ENCODE results near the gene CES3. TPM values are rescaled to one million over a fixed set of nuclear protein-coding genes. Genes with fewer than 3 reads are reported as not detected.

CES3 gene
- polyA plus RNA-seq, 1 donor from 2014 or later, result 1.8 TPM

DNA sequence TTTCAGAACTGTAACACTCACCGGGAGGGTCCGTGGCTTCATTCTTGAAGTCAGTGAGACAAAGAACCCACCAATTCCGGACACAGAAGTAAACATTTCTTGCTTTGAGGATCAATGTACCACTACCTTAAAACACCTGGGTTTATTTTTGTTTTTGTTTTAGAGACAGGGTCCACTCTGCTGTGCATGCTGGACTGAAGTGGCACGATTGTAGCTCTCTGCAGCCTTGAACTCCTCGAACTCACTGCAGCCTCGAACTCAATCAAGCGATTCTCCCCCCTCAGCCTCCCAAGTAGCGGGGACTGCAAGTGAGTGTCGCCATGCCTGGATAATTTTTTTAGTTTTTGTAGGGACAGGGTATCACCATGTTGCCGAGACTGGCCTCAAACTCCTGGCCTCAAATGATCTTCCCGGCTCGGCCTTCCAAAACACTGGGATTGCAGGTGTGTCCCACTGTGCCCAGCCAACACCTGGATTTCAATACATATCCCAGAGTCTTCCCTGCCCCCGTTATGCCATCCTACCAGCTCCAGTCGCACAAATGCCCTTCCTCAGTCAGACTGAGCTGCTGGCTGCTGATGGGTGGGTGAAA lies 14.3 kb downstream of the CES3 start:
- H4K20me1 ChIP-seq (ENCODE audit: insufficient read depth), result no peaks in the 10 kb centered on the region
- H3K27ac ChIP-seq (ENCODE audit: low read length), result no peak overlapping the region
- H3K9me3 ChIP-seq (ENCODE audit: low read length), result no peaks in the 10 kb centered on the region
- no peaks in the 10 kb centered on the region for H3F3A ChIP-seq (ENCODE audit: insufficient read depth, low read length, poor library complexity, severe bottlenecking)
- no peak overlapping the region for H3K4me2 ChIP-seq (ENCODE audit: low read length)
- H3K79me2 ChIP-seq (replicated peaks; ENCODE audit: insufficient read depth, low read length), result no peaks in the 10 kb centered on the region
- no peak overlapping the region for H3K9ac ChIP-seq (ENCODE audit: low read length)
- H3K9me2 ChIP-seq (ENCODE audit: insufficient read depth, low read length), result no peaks in the 10 kb centered on the region
- no peaks in the 10 kb centered on the region for H3K27me3 ChIP-seq (ENCODE audit: insufficient read depth, low read depth, low read length)
- no peak overlapping the region for H2AFZ ChIP-seq (ENCODE audit: low read depth, low read length)
- no peak overlapping the region for H3K4me3 ChIP-seq (ENCODE audit: low read length)
- H3K36me3 ChIP-seq (ENCODE audit: insufficient read depth, low read length), result no peaks in the 10 kb centered on the region
- TF ChIP-seq EP300 (conservative IDR thresholded peaks at IDR 0.05; ENCODE audit: poor library complexity, severe bottlenecking), result no peak
- TF ChIP-seq, protein P1, sequence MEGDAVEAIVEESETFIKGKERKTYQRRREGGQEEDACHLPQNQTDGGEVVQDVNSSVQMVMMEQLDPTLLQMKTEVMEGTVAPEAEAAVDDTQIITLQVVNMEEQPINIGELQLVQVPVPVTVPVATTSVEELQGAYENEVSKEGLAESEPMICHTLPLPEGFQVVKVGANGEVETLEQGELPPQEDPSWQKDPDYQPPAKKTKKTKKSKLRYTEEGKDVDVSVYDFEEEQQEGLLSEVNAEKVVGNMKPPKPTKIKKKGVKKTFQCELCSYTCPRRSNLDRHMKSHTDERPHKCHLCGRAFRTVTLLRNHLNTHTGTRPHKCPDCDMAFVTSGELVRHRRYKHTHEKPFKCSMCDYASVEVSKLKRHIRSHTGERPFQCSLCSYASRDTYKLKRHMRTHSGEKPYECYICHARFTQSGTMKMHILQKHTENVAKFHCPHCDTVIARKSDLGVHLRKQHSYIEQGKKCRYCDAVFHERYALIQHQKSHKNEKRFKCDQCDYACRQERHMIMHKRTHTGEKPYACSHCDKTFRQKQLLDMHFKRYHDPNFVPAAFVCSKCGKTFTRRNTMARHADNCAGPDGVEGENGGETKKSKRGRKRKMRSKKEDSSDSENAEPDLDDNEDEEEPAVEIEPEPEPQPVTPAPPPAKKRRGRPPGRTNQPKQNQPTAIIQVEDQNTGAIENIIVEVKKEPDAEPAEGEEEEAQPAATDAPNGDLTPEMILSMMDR (IDR thresholded peaks at IDR 0.05; ENCODE audit: poor library complexity, severe bottlenecking), result no peak
- TF ChIP-seq RAD21 (conservative IDR thresholded peaks at IDR 0.05), result no peak
- TF ChIP-seq, protein P2, sequence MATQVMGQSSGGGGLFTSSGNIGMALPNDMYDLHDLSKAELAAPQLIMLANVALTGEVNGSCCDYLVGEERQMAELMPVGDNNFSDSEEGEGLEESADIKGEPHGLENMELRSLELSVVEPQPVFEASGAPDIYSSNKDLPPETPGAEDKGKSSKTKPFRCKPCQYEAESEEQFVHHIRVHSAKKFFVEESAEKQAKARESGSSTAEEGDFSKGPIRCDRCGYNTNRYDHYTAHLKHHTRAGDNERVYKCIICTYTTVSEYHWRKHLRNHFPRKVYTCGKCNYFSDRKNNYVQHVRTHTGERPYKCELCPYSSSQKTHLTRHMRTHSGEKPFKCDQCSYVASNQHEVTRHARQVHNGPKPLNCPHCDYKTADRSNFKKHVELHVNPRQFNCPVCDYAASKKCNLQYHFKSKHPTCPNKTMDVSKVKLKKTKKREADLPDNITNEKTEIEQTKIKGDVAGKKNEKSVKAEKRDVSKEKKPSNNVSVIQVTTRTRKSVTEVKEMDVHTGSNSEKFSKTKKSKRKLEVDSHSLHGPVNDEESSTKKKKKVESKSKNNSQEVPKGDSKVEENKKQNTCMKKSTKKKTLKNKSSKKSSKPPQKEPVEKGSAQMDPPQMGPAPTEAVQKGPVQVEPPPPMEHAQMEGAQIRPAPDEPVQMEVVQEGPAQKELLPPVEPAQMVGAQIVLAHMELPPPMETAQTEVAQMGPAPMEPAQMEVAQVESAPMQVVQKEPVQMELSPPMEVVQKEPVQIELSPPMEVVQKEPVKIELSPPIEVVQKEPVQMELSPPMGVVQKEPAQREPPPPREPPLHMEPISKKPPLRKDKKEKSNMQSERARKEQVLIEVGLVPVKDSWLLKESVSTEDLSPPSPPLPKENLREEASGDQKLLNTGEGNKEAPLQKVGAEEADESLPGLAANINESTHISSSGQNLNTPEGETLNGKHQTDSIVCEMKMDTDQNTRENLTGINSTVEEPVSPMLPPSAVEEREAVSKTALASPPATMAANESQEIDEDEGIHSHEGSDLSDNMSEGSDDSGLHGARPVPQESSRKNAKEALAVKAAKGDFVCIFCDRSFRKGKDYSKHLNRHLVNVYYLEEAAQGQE (IDR thresholded peaks at IDR 0.05; ENCODE audit: borderline replicate concordance), result no peak
- no peak for TF ChIP-seq EZH2 (IDR thresholded peaks at IDR 0.05; ENCODE audit: borderline replicate concordance, insufficient read depth, low read length, poor library complexity, severe bottlenecking)
- TF ChIP-seq POLR2AphosphoS5 (IDR thresholded peaks at IDR 0.05), result no peak
- no peak for TF ChIP-seq TAF1 (IDR thresholded peaks at IDR 0.05; ENCODE audit: low read depth)
- TF ChIP-seq MXI1 (conservative IDR thresholded peaks at IDR 0.05; ENCODE audit: poor library complexity, severe bottlenecking), result no peak
- no peak for TF ChIP-seq SMC3 (conservative IDR thresholded peaks at IDR 0.05; ENCODE audit: poor library complexity)

DNA sequence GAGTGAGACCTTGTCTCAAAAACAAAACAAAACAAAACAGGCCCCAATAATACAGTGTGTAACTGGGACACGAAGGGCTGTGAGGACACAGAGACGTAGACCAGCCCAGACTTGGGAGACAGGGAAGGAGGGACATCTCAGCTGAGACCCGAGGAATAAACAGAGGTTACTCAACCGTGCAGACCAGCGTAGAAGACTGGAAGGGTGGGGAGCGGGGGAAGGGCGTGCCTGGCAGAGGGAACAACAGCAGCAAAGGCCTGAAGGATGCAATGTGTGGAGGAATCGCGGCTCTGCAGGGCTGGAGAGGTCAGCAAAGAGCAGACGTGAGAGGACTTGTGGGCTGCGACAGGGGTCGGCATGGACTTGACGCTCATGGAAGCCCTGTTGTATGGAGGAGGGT lies 15.7 kb downstream of the CES3 start:
- no peaks in the 10 kb centered on the region for H3K27me3 ChIP-seq (ENCODE audit: insufficient read depth, low read depth, low read length)
- no peak overlapping the region for H3K4me2 ChIP-seq (ENCODE audit: low read length)
- H3K27ac ChIP-seq (ENCODE audit: low read length), result no peak overlapping the region
- H4K20me1 ChIP-seq (ENCODE audit: insufficient read depth), result no peaks in the 10 kb centered on the region
- no peak overlapping the region for H2AFZ ChIP-seq (ENCODE audit: low read depth, low read length)
- no peaks in the 10 kb centered on the region for H3K79me2 ChIP-seq (replicated peaks; ENCODE audit: insufficient read depth, low read length)
- H3F3A ChIP-seq (ENCODE audit: insufficient read depth, low read length, poor library complexity, severe bottlenecking), result no peaks in the 10 kb centered on the region
- no peak overlapping the region for H3K9ac ChIP-seq (ENCODE audit: low read length)
- H3K36me3 ChIP-seq (ENCODE audit: insufficient read depth, low read length), result no peaks in the 10 kb centered on the region
- TF ChIP-seq SMC3 (conservative IDR thresholded peaks at IDR 0.05; ENCODE audit: poor library complexity), result no peak
- H3K4me3 ChIP-seq (ENCODE audit: low read length), result no peak overlapping the region
- no peaks in the 10 kb centered on the region for H3K9me2 ChIP-seq (ENCODE audit: insufficient read depth, low read length)
- no peaks in the 10 kb centered on the region for H3K9me3 ChIP-seq (ENCODE audit: low read length)
